OCI-LY1 (cell line): Measurements from ENCODE around the gene NAP1L3.

Experiments used
- H2AFZ ChIP-seq: fragments of 200-600 bp; sonication (generic), shearing (Covaris generic); 2 replicates; pipeline ENCODE4 v1.6.0; 2014; ENCODE audit warnings: antibody characterized with exemption, mild to moderate bottlenecking, low read length
- H3F3A ChIP-seq: fragments of 200-600 bp; sonication (generic), shearing (Covaris generic); 2 replicates; pipeline ENCODE4 v1.6.0; 2014; ENCODE audit warnings: mild to moderate bottlenecking, antibody characterized with exemption, low read length, moderate library complexity; ENCODE audit not compliant: insufficient read depth
- H3K27ac ChIP-seq: fragments of 200-600 bp; sonication (generic); 2 replicates; pipeline ENCODE4 v1.5.1; 2014; ENCODE audit warnings: low read length, mixed run types, mild to moderate bottlenecking, low read depth; ENCODE audit not compliant: poor library complexity, severe bottlenecking
- H3K27me3 ChIP-seq: fragments of 200-600 bp; sonication (generic); 2 replicates; pipeline ENCODE4 v1.6.0; 2014; ENCODE audit warnings: antibody characterized with exemption, mild to moderate bottlenecking, low read length, moderate library complexity; ENCODE audit not compliant: insufficient read depth
- H3K36me3 ChIP-seq: fragments of 200-600 bp; sonication (generic); 2 replicates; pipeline ENCODE4 v1.6.1; 2014; ENCODE audit warnings: mild to moderate bottlenecking, antibody characterized with exemption, low read length, moderate library complexity, mixed read lengths; ENCODE audit not compliant: insufficient read depth
- H3K4me1 ChIP-seq: fragments of 200-600 bp; sonication (generic); 2 replicates; pipeline ENCODE4 v1.5.1; 2014; ENCODE audit warnings: mild to moderate bottlenecking, low read length, moderate library complexity; ENCODE audit not compliant: insufficient read depth, severe bottlenecking
- H3K4me2 ChIP-seq: fragments of 200-600 bp; sonication (generic), shearing (Covaris generic); 2 replicates; pipeline ENCODE4 v1.6.1; 2014; ENCODE audit warnings: low read length
- H3K4me3 ChIP-seq: fragments of 200-600 bp; sonication (generic); 2 replicates; pipeline ENCODE4 v1.5.1; 2014; ENCODE audit warnings: low read length, low read depth, mild to moderate bottlenecking, mixed read lengths; ENCODE audit not compliant: poor library complexity, severe bottlenecking
- H3K79me2 ChIP-seq: fragments of 200-600 bp; shearing (Covaris generic); 2 replicates; pipeline ENCODE4 v1.6.1; 2016; ENCODE audit warnings: mixed run types, low read length, mixed read lengths; ENCODE audit not compliant: insufficient read depth
- H3K9ac ChIP-seq: fragments of 200-600 bp; sonication (generic), shearing (Covaris generic); 2 replicates; pipeline ENCODE4 v1.6.1; 2014; ENCODE audit warnings: mild to moderate bottlenecking, low read length, mixed read lengths
- H3K9me2 ChIP-seq: fragments of 200-600 bp; sonication (generic), shearing (Covaris generic); 2 replicates; pipeline ENCODE4 v1.6.1; 2014; ENCODE audit warnings: low read depth, mild to moderate bottlenecking, low read length, mixed read lengths
- H3K9me3 ChIP-seq: fragments of 200-600 bp; shearing (Covaris generic); 2 replicates; pipeline ENCODE4 v1.6.1; 2014; ENCODE audit warnings: low read length, mixed read lengths
- H4K20me1 ChIP-seq: fragments of 200-600 bp; sonication (generic), shearing (Covaris generic); 2 replicates; pipeline ENCODE4 v1.6.0; 2016; ENCODE audit warnings: mild to moderate bottlenecking, low read length; ENCODE audit not compliant: insufficient read depth
- CTCF ChIP-seq: fragments of 200-600 bp; sonication (generic), shearing (Covaris generic); IDR thresholded peaks from 2 replicates; pipeline ENCODE4 v1.5.1; 2017; ENCODE audit warnings: mild to moderate bottlenecking, antibody characterized with exemption, low read length, moderate library complexity, mixed read lengths
- EZH2 ChIP-seq: fragments of 200-600 bp; sonication (generic), shearing (Covaris generic); IDR thresholded peaks from 2 replicates; pipeline ENCODE4 v1.8.0; 2017; ENCODE audit warnings: borderline replicate concordance, mixed run types, mild to moderate bottlenecking, antibody characterized with exemption, low read length, moderate library complexity, mixed read lengths

The NAP1L3 gene

GRCh38 chrX:93649381-93649780 lies 24.0 kb downstream of the NAP1L3 start:
- no peak overlapping the region for H3K4me2 ChIP-seq
- no peaks in the 10 kb centered on the region for H3F3A ChIP-seq
- no peaks in the 10 kb centered on the region for H3K9me3 ChIP-seq
- no peak overlapping the region for H3K27ac ChIP-seq
- H3K36me3 ChIP-seq = no peaks in the 10 kb centered on the region
- H3K9me2 ChIP-seq = no peaks in the 10 kb centered on the region
- H3K4me1 ChIP-seq = no peaks in the 10 kb centered on the region
- H4K20me1 ChIP-seq = no peaks in the 10 kb centered on the region
- H3K27me3 ChIP-seq = no peaks in the 10 kb centered on the region
- TF ChIP-seq EZH2 = no peak
- TF ChIP-seq CTCF = no peak
- no peak overlapping the region for H3K9ac ChIP-seq
- no peak overlapping the region for H3K4me3 ChIP-seq
- H2AFZ ChIP-seq = no peak overlapping the region
- no peaks in the 10 kb centered on the region for H3K79me2 ChIP-seq

GRCh38 chrX:93637591-93637990 lies 35.8 kb downstream of the NAP1L3 start:
- Histone ChIP-seq H3K27ac (no peak overlapping the region), H3K9me2 (no peaks in the 10 kb centered on the region), H2AFZ (no peak overlapping the region), H3K9me3 (no peaks in the 10 kb centered on the region), H3F3A (no peaks in the 10 kb centered on the region), H3K4me2 (no peak overlapping the region), H3K79me2 (no peaks in the 10 kb centered on the region), H3K9ac (no peak overlapping the region), H3K27me3 (no peaks in the 10 kb centered on the region), H3K4me3 (no peak overlapping the region), H3K4me1 (no peaks in the 10 kb centered on the region), H4K20me1 (no peaks in the 10 kb centered on the region), H3K36me3 (no peaks in the 10 kb centered on the region)
- TF ChIP-seq EZH2 (no peak), CTCF (no peak)
